Uterus (tissue), 2 donors: ENCODE data around the gene SORL1.

Experiments used
- POLR2A ChIP-seq, 2 donors: fragments of 450-650 bp; IDR thresholded peaks; one replicate each; pipeline ENCODE4 v1.6.1; 2016; ENCODE audit warnings: antibody characterized with exemption in 2 of 2, mild to moderate bottlenecking in 1 of 2, moderate library complexity in 1 of 2
- TF ChIP-seq, protein P1 (sequence below), 4 experiments: fragments of 200-600 bp in 2 of 4; fragments of 450-650 bp in 2 of 4; sonication (generic) in 2 of 4; IDR thresholded peaks; one replicate each; pipeline ENCODE4 v1.5.1; 2016 to 2019; ENCODE audit warnings: antibody characterized with exemption in 4 of 4, mild to moderate bottlenecking in 2 of 4, moderate library complexity in 1 of 4

DNA sequence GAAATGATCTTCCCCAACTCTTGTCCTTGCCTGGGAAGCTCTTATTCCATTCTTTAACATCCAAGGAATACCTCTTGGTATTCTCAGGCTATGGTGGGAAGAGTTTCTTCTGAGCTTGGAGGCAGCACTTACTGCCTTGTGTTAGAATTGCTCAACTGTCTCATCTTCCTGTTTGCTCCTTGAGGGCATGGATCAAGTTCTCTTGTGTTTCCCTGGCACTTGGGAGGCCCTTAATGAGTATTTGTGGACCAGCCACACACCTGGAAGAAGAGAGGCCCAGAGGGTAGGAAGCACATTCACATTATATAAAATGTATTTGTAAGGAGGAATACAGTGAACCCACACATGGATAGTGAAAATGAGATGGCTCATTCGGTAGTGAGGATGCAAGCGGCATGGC lies 4.0 kb downstream of the SORL1 start:
- TF ChIP-seq, protein P1, sequence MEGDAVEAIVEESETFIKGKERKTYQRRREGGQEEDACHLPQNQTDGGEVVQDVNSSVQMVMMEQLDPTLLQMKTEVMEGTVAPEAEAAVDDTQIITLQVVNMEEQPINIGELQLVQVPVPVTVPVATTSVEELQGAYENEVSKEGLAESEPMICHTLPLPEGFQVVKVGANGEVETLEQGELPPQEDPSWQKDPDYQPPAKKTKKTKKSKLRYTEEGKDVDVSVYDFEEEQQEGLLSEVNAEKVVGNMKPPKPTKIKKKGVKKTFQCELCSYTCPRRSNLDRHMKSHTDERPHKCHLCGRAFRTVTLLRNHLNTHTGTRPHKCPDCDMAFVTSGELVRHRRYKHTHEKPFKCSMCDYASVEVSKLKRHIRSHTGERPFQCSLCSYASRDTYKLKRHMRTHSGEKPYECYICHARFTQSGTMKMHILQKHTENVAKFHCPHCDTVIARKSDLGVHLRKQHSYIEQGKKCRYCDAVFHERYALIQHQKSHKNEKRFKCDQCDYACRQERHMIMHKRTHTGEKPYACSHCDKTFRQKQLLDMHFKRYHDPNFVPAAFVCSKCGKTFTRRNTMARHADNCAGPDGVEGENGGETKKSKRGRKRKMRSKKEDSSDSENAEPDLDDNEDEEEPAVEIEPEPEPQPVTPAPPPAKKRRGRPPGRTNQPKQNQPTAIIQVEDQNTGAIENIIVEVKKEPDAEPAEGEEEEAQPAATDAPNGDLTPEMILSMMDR (IDR thresholded peaks at IDR 0.05) = no peak
- TF ChIP-seq POLR2A (IDR thresholded peaks at IDR 0.05) = no peak
